ENCODE data around the gene NTN1.

Gene NTN1

GRCh38 chr17:9273428-9274391 lies 252.4 kb downstream of the NTN1 start:
- no peak for DNase-seq (ENCODE audit: low spot score)

- DNase-seq (ENCODE audit: low spot score), result no peak
These were observed 253.7 kb downstream of the NTN1 start for GRCh38 chr17:9274973-9275372.

GRCh38 chr17:9279893-9280292 lies 258.6 kb downstream of the NTN1 start:
- no peak for DNase-seq (ENCODE audit: low spot score)

- DNase-seq (ENCODE audit: low spot score), result no peak
These were observed 262.6 kb downstream of the NTN1 start for GRCh38 chr17:9283909-9284308.

- DNase-seq (ENCODE audit: low spot score), result no peak
These were observed 263.6 kb downstream of the NTN1 start for GRCh38 chr17:9284884-9285283.

- DNase-seq (ENCODE audit: low spot score), result no peak
These were observed 264.5 kb downstream of the NTN1 start for GRCh38 chr17:9285602-9286427.

- no peak for DNase-seq (ENCODE audit: low spot score)
These were observed 265.1 kb downstream of the NTN1 start for GRCh38 chr17:9286434-9286833.

GRCh38 chr17:9287306-9287705 lies 266.0 kb downstream of the NTN1 start:
- no peak for DNase-seq (ENCODE audit: low spot score)

- DNase-seq (ENCODE audit: low spot score), result no peak
These were observed 268.9 kb downstream of the NTN1 start for GRCh38 chr17:9290226-9290613.

- DNase-seq (ENCODE audit: low spot score), result peak; percentile 63
These were observed 270.7 kb downstream of the NTN1 start for GRCh38 chr17:9291912-9292560.

GRCh38 chr17:9292561-9292941 lies 271.2 kb downstream of the NTN1 start:
- DNase-seq (ENCODE audit: low spot score), result no peak

Measured in AG08396 (cell line).